Osteoblast (primary cell): Measurements from ENCODE around the gene IL31. TPM values are rescaled to one million over a fixed set of nuclear protein-coding genes. Genes with fewer than 3 reads are reported as not detected.
"Not testable (repeated sequence)": the region's sequence is repeated elsewhere in the genome, so short reads cannot be mapped to it uniquely, and the experiment has no call there.

Experiments
- DNase-seq: peaks from one replicate; pipeline ENCODE4 v3.0.0; 2011; ENCODE audit warnings: low spot score, mixed read lengths; ENCODE audit not compliant: insufficient read length; ENCODE audit errors: missing footprints
- H2AFZ ChIP-seq: 2 replicates; pipeline ENCODE4 v1.6.0; 2011; ENCODE audit warnings: mild to moderate bottlenecking, low read length
- H3K27ac ChIP-seq: 2 replicates; pipeline ENCODE4 v1.5.1; 2011; ENCODE audit warnings: mild to moderate bottlenecking, low read depth, low read length, moderate library complexity
- H3K27me3 ChIP-seq: 2 replicates; pipeline ENCODE4 v1.6.0; 2012; ENCODE audit warnings: mild to moderate bottlenecking, control low read depth, inconsistent platforms, low read length, moderate library complexity; ENCODE audit not compliant: insufficient read depth
- H3K36me3 ChIP-seq: 2 replicates; pipeline ENCODE4 v1.5.1; 2011; ENCODE audit warnings: mild to moderate bottlenecking, low read length, control low read depth, moderate library complexity; ENCODE audit not compliant: insufficient read depth
- H3K4me1 ChIP-seq: 2 replicates; pipeline ENCODE4 v1.5.1; 2011; ENCODE audit warnings: mild to moderate bottlenecking, low read length, control low read depth, moderate library complexity; ENCODE audit not compliant: insufficient read depth
- H3K4me2 ChIP-seq: 2 replicates; pipeline ENCODE4 v1.6.0; 2011; ENCODE audit warnings: mild to moderate bottlenecking, low read length; ENCODE audit not compliant: insufficient read depth
- H3K4me3 ChIP-seq: fragments of 200-600 bp; sonication (generic); 3 replicates; pipeline ENCODE4 v1.5.1; 2012; ENCODE audit warnings: mild to moderate bottlenecking, low read length, inconsistent platforms; ENCODE audit not compliant: insufficient read depth
- H3K79me2 ChIP-seq: 2 replicates; pipeline ENCODE4 v1.6.0; 2012; ENCODE audit warnings: mild to moderate bottlenecking, low read length, control low read depth, inconsistent platforms; ENCODE audit not compliant: insufficient read depth
- H3K9me3 ChIP-seq: 2 replicates; pipeline ENCODE4 v1.5.1; 2011; ENCODE audit warnings: low read depth, low read length, control low read depth
- H4K20me1 ChIP-seq: 2 replicates; pipeline ENCODE4 v1.6.0; 2012; ENCODE audit warnings: mild to moderate bottlenecking, low read length, control low read depth; ENCODE audit not compliant: insufficient read depth
- total RNA-seq: library from RNA; depleted of rRNA; stranded (reverse); fragments of >200 nt; gene quantifications from 2 replicates; pipeline ENCODE4 v1.2.3, GENCODE V29; 2012
- TF ChIP-seq, protein P1 (sequence below): IDR thresholded peaks from 2 replicates; pipeline ENCODE4 v1.5.1; 2011; ENCODE audit warnings: mild to moderate bottlenecking, low read depth, low read length, moderate library complexity; ENCODE audit errors: extremely low read depth

The IL31 gene
- total RNA-seq, 1 donor: not detected

DNA sequence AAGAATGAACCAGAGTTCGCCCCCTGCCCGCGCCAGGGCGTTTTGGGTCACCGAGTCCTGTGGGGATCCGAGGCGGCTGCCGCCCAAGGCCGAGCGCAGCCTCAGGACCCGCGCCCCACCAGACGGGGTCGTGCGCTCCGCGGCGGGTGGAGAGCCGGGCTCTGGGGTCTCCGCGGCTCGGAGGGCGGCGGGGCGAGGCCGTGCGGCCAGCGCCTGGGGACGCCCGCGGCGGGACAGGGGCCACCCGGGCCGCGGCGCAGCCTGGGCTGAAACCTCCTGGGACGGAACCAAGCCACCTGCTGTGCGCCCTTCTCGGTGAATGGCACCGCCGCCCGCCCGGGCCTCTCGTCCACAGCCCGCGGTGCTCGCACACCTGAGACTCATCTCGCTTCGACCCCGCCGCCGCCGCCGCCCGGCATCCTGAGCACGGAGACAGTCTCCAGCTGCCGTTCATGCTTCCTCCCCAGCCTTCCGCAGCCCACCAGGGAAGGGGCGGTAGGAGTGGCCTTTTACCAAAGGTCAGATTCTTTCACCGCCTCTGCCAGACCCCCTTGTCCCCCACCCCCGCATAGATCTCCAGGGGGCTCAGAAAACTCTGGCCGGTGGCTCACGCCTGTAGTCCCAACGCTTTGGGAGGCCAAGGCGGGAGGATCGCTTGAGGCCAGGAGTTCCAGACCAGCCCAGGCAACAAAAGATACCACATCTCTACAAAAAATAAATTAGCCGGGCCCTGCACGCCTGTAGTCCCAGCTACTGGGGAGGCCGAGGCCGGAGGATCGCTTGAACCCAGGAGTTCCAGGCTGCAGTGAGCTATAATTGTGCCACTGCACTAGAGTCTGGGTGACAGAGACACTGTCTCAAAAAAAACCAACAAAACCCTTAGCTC, 30.4 kb upstream of the IL31 start:
- Histone ChIP-seq H2AFZ (no peak overlapping the region), H3K4me3 (peak overlapping the region; percentile 71), H3K79me2 (no peaks in the 10 kb centered on the region), H3K4me1 (peaks cover 6% of the 10 kb centered on the region), H4K20me1 (peaks cover 14% of the 10 kb centered on the region), H3K27ac (no peak overlapping the region), H3K36me3 (peaks cover 14% of the 10 kb centered on the region), H3K4me2 (peak overlapping the region; percentile 89), H3K9me3 (no peaks in the 10 kb centered on the region), H3K27me3 (peaks cover 31% of the 10 kb centered on the region)
- TF ChIP-seq, protein P1, sequence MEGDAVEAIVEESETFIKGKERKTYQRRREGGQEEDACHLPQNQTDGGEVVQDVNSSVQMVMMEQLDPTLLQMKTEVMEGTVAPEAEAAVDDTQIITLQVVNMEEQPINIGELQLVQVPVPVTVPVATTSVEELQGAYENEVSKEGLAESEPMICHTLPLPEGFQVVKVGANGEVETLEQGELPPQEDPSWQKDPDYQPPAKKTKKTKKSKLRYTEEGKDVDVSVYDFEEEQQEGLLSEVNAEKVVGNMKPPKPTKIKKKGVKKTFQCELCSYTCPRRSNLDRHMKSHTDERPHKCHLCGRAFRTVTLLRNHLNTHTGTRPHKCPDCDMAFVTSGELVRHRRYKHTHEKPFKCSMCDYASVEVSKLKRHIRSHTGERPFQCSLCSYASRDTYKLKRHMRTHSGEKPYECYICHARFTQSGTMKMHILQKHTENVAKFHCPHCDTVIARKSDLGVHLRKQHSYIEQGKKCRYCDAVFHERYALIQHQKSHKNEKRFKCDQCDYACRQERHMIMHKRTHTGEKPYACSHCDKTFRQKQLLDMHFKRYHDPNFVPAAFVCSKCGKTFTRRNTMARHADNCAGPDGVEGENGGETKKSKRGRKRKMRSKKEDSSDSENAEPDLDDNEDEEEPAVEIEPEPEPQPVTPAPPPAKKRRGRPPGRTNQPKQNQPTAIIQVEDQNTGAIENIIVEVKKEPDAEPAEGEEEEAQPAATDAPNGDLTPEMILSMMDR: no peak
- DNase-seq: peak; percentile 75

DNA sequence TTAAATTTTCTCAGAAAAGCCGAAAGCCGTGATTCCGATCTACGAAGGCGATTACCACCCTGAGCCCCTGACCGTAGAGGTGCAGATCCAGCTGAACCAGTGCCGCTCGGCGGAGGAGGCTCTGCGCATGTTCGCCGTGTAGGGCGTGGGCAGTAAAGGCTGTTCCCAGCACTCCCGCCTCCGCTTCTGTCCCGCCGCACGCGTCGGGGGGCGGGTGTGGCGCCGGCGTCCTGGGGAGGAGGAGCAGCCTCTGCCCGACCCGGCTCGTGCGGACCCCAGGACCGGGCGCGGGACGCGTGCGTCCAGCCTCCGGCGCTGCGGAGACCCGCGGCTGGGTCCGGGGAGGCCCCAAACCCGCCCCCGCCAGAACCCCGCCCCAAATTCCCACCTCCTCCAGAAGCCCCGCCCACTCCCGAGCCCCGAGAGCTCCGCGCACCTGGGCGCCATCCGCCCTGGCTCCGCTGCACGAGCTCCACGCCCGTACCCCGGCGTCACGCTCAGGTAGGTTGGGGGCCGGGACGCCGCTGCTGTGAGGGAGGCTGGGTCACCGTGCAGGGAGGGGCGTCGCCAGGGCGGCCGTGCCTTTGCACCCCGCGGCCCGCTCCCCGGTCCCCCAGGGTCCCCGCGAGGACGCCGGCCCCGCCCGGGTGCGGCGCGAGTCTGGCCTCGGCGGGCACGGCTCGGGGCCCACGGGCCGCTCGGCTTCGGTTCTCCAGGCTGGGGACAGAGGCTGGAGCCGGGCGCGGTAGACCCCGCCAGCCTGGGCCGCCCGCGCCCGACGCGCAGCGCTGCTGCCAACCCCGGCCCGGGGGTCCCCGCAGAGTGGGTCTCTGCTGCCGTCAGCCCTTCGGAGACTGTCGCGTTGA, 29.5 kb upstream of the IL31 start, which contains the start of gene B3GNT4:
B3GNT4 (plus strand) TSS at position 409 of the 866 bp plus-strand sequence. CDS start 910 bp downstream, outside the sequence.
- H4K20me1 ChIP-seq: peaks cover 14% of the 10 kb centered on the region
- peaks cover 31% of the 10 kb centered on the region for H3K27me3 ChIP-seq
- H3K36me3 ChIP-seq: peaks cover 8% of the 10 kb centered on the region
- no peaks in the 10 kb centered on the region for H3K9me3 ChIP-seq
- TF ChIP-seq, protein P1: no peak
- H3K4me1 ChIP-seq: peaks cover 6% of the 10 kb centered on the region
- H3K4me2 ChIP-seq: peak within 1 kb of the TSS; percentile 89
- no peak within 1 kb of the TSS for H3K27ac ChIP-seq
- peak within 1 kb of the TSS; percentile 82 for H2AFZ ChIP-seq
- no peaks in the 10 kb centered on the region for H3K79me2 ChIP-seq
- peak within 1 kb of the TSS; percentile 71 for H3K4me3 ChIP-seq
- peak; percentile 94 for DNase-seq

DNA sequence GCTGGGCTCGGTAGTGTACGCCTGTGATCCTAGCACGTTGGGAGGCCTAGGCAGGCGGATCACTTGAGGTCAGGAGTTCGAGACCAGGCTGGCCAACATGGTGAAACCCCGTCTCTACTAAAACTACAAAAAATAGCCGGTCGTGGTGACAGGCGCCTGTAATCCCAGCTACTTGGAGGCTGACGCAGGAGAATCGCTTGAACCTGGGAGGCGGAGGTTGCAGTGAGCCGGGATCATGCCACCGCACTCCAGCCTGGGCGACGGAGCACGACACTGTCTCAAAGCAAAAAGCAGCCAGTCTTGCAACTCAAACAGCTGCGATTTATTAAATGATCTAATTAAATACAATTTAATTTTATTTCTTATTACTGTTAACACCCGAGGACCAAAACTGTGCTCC, 28.8 kb upstream of the IL31 start:
- peak overlapping the region; percentile 82 for H2AFZ ChIP-seq

DNA sequence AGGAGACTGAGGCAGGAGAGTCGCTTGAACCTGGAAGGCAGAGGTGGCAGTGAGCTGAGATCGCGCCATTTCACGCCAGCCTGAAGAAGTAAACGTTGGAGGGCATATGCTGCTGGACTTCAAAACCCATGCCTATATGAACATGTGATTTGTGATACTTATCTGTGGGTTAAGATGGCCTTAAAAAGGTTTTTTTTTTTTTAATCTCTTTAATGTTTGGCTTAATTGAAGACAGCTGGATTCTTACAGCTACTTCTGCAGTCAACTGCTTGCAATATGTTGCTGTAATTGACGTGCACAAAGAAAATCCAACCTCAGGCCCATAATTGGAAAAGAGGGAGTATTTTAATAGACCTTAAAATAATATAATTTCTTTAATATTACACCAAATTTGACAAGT, 28.0 kb upstream of the IL31 start:
- Histone ChIP-seq H3K9me3 (no peaks in the 10 kb centered on the region), H3K4me1 (peaks cover 17% of the 10 kb centered on the region), H3K27me3 (peaks cover 31% of the 10 kb centered on the region), H3K4me3 (no peak overlapping the region), H3K36me3 (no peaks in the 10 kb centered on the region), H4K20me1 (peaks cover 10% of the 10 kb centered on the region), H3K27ac (no peak overlapping the region), H3K79me2 (no peaks in the 10 kb centered on the region), H2AFZ (no peak overlapping the region), H3K4me2 (no peak overlapping the region)
- TF ChIP-seq, protein P1: no peak
- no peak for DNase-seq

More for the DNA sequence above, 28.8 kb upstream of the IL31 start:
- peak overlapping the region; percentile 89 for H3K4me2 ChIP-seq
- H3K4me3 ChIP-seq: peak overlapping the region; percentile 71
- H3K36me3 ChIP-seq, DNase-seq, H3K9me3 ChIP-seq, H3K27ac ChIP-seq, H3K79me2 ChIP-seq: not testable (repeated sequence)
- H4K20me1 ChIP-seq: peaks cover 14% of the 10 kb centered on the region
- H3K27me3 ChIP-seq: peaks cover 31% of the 10 kb centered on the region
- peaks cover 12% of the 10 kb centered on the region for H3K4me1 ChIP-seq
